Left hindlimb (tissue), 1 donor: Measurements from ENCODE around the gene POLA1.

Source experiments
- DNase-seq: peaks from one replicate; pipeline ENCODE4 v3.0.0-alpha.2; 2018

POLA1 gene

DNA sequence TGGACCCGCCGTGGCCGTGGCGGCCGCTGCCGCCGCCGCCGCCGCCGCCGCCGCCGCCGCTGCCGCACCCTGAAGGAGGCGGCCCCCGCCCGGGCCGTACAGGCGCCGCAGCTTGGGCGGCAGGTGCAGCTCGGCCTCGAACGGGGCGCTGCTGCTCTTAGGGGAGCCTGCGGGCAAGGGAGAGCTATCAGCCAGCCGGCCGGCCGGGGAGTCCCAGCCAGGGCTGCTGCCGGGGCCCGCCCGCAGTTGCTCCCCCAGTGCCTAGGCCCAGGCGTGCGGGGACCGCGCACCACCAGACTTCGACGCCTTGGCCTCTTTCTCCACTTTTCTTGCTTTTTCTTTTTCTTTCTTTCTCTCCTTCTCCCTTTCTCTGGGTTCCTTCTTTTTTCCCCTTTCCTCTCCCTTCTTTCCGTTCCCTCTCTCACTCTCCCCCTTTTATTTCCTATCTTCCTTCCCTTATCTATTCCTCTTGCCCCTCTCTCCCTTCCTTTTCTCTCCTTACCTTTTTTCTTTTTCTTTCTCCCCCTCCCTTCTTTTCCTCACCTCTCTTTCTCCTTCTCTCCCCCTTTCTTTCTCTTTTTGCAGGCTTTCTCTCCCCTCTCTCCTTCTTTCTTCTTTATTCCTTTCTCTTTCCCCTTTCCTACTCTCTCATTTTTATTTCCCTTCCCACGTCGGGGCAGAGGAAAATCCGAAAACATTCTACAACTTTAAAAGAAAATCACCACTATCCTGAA lies 320.1 kb downstream of the POLA1 start:
- DNase-seq: no peak

DNA sequence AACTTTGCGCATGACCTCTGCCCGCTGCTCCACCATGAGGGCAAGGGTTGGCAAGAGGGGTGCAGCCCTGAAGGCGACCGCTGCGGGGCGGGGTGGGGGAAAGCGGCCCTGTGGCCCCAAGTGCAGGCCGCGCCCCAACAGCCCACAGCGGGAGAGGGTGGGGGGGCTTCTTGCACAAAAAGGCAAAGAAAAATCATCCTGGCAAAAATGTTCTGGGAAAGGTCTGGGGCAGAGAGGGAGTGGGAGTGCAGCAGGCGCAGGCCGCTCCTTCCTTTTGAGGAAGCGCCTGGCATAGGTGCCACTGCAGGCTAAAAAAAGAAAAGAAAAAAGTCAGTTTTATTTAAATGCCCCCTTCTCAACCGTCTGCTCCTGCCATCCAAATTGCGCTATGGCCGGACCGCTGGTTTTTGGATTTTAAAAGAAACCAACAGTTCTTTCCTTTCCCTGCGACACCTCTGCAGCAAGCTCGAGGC lies 320.7 kb downstream of the POLA1 start:
- no peak for DNase-seq

DNA sequence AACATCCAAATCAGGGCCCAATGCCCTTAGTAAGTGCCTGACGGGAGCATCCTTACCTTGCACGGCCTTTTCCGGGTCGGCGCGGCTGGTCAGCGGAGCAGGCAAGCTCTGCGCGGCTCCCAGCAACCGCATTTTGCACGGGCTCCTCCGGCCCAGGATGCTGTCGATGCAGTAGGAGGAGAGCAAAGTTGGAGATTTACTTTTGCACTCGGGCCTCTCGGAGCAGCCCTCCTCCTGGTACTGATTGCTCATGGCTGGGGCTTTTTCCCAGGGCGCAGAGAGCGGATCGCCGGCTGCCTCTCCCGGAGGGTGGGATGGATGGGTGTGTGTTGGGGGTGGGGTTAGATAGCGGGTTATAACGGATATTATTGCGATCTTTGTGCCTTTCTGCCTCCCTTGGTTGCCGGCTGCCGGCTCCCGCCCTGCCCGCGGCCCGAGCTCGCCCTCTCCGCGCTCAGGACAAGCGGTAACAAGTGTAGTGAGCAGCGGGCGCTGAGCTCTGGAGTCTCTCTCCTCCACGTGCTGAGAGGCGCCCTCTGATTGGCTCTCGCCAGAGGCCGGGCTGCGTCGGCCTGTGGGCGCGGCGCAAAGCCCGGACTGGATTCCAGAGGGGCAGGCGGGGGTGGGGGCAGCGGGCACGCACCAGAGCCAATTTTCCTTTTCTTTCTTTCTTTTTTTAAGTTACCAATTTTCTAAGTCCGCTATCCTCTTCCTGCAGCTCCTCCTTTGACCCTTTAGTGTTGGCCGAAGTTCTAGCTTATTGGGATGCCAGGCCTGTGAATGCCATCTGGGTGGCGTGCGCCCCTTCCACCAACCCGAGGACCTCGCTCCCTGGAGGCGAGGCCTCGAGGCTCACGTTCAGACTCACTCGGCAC lies 322.0 kb downstream of the POLA1 start, which contains the start of gene ARX:
ARX (minus strand) TSS at position 480 of the 875 bp plus-strand sequence; CDS start at position 252, 228 bp downstream.
- DNase-seq: peak; percentile 71

DNA sequence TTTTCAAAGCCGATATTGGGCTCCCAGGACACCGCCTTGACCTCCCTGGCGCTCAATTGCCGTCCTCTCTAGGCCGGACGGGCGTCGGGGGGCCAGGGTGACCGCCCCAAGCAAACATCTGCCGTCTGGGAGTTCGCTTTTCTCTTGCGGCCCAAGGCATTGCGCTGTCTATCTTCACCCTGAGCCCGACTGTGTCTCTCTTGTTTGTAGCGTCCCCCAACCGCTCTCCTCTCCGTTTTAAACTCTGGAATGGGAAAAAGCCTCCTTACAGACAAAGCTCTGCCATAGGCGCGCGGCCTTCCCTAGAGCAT lies 322.6 kb downstream of the POLA1 start:
- DNase-seq: no peak

DNA sequence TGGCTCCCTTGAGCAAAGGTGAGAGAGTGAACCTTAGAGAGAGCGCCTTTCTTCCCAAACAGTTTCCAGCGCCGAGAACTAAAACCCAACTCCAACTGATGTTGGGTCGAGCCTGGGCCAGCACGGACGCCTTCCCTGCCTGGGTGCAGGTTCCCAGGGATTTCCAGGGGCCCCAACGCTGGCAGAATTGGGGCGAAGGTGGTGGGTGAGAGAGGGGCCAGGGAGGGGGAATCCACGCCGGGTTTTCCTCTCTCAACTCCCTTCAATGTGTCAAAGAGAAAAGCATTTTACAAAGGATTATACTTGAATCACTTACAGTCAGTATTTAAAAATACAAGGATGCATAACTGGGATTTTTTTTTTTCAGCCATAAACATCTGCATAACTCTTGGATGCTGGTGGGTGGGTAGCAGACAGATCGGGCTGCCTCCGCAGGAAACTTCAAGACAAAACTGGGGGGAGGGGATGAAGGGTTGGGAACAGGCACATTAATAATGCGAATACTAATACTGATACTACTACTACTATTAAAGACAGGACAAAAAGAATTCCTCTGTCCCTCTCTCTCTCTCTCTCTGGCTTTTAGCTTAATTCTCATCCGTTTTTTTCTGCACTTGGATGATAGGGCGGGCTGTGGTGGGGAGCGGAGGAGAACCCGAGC lies 323.4 kb downstream of the POLA1 start:
- no peak for DNase-seq

DNA sequence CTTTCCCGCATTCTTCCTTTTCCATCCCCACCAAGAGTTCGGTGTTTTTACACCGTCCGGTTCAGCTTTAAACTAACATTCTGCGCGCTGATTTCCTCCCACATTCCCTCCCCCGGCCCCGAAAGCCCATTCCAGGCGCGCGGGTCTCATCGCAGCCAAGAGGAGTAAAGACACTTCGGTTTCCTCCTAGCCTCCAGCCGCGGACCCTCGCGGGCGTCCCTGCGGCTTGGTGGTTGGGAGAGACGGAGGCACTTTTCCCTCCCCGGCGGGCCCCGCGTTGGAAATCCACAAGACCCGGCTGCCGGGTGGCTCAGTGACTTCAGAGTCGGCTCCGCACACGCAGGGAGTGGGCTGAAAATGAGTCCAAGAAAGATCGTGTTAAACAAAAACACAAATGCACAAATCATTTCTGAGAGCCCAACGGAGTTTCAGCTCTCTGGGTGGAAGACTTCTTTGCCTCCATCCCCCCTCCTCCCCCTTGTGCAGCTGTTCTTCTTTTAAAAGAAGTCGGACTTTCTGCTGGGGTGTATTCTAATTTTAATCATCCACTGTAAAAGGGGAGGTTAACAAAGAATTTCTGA lies 324.0 kb downstream of the POLA1 start:
- DNase-seq: no peak

DNA sequence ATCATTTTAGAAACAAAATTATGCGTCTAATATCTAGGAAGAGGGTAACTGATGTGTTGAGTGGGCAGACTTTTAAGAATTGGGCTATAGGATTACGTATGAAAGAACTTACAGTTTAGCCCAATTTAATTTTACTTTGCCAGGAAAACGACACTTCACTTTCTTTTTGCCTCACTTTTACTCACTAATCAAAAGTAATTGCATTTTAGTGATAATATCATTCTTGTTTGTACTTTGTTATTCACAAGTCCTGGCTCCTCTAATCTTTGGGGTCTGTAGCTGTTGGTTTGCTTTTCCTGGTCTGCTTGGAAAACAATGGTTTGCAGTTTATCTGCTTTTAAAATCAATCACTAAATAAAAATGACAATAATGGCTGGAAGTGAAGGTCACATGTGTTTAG lies 325.0 kb downstream of the POLA1 start:
- no peak for DNase-seq

DNA sequence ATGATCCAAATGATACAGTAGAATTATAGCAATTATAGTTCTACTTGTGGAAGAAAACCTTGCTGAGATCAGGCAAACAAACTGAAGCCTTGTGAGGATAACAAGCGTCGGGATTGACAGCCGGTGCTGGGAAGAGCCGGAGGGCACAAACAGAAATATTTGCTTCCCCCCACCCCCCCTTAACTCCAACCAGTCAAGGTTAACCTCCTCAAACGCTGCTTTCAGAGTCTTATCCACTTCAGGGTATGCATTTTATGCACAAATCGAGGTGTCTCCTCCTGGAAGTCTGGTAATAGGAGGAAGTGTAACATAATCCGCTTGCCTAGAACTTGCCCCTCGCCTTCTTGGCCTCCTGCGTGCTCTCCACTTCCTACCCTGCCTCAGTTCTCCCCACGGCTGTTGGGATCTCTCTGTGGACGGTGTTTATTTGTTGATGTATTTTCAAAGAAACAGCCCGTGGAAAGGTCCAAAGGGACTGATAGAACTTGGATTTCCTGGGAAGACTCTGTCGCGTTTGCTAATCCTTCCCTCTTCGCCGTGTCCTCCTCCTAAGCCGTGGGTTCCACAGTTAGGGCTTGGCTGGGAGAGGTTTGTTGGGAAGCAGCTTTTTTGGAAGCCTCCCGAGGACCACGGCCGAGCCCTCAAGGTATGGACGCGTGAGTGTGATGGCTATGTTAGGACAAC lies 326.1 kb downstream of the POLA1 start:
- DNase-seq: no peak

DNA sequence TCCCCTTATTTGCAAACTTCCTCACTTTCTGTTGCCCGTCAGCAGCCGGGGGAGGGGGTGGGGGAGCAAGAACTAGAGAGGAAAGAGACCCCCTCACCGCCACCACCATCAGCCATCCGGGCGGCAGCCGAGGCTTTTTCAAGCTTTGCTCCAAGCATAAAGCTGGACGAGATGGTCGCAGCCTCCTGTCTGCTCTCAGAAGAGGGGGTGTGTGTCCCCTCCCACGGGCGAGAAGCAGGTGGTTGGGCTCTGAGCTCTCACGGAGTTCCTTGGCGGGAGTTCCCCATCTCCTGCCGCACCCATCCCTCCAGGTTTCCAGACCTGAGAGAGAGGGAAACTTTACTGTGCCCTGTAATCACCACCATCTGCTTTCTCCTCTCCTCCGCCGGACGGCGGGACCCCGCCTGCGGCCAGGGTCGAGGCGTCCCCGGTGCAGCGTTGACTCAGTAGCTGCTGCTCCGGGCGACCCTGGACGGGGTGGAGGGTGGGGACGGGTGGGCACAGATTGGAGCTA lies 326.7 kb downstream of the POLA1 start:
- no peak for DNase-seq

DNA sequence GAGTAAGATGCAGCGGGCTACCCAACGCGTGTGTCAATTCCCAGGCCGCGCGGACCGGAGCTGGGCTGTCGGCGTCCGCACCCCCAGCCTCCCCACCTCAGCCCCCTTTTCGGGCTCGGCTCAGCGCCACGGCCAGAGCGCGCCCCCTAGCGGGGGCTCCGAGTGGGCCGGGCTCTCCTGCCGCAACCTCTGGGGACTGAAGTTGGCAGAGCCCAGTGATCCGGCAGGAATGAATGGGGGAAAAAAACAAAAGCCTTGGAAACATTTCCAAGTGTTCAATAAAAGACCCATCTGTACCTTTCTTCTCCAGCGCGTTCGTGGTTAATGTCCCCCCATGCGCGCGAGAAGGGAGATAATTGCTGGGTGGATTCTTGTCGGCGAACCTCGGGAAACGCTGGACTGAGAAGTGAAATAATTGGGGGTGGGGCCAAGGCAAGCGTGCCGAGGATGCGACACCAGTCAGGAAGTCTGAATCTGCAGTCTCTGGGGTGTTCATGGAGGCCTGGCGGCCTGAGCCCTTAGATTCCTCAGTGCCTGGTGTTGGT lies 327.3 kb downstream of the POLA1 start:
- no peak for DNase-seq

DNA sequence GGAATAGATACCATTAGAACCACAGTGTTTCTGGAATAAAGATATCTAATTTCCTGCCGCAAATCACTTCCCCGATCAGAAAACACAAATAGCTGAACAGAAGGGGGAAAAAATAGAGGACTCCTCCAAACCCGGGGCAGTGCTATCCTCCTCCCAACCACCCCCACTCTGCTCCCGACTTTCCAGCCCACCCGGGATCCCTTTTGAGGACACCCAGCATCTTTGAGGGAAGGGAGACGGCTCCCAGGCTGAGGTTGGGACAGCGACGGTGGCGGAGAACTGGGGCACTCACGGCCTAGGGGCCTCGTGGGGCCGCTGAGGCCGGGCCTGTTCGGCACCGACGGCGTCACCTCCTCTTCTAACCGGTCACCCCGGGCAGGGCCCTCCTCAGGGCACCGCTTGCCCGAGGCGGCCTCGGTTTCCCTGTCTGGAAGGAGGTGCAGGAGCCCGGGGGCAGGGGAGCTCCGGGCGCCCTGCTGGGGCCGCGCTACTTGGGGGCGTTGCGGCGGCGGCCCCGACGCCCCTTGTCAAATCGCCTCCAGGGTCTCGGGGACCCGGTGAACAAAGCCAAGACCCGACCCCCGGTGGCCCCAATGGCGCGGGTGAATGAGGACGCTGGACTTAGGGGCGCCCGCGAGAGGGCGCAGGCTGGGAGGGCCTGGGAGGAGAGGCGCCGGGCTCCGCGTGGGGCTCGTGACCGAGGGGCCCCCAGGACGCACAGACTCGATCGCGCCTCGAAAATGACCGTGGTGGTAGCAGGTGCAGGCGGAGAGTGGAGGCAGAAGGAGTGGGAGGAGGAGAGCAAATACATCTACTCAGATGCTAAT lies 329.0 kb downstream of the POLA1 start:
- no peak for DNase-seq

DNA sequence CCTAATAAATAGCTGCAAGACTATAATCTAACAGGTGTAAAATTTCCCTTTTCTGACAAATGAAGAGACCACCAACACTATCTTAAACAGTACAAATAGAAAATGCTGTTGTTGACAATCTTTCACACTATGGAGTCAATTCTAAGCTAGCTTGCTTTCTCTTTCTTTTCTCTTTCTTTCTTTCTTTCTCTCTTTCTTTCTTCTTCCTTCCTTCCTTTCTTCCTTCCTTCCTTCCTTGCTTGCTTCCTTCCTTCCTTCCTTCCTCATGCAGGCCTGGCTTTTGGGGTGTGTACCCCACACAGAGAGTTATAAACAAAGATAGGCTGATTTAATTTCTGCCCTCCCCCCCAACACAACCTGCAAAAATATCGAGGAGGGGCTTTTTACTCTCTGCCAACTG lies 330.2 kb downstream of the POLA1 start:
- DNase-seq: no peak

DNA sequence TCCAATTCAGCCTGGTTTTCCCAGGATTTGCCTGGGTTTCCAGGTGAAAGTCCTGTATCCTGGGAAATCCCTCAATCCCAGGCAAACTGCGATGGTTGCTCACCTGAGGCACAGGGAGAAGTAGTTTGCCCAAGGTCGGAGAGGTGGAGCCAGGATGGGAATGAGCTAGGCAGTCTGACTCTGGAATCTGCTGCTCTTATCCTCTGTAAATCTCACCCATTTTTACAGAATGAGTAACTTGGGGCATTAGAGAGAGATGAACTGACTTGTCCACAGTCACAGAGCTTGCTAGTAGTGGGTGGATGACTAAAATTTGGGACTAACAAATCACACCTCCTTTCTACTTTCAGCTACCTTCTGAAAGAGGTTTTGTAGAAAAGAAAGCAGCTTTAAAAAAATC lies 331.9 kb downstream of the POLA1 start:
- DNase-seq: no peak

DNA sequence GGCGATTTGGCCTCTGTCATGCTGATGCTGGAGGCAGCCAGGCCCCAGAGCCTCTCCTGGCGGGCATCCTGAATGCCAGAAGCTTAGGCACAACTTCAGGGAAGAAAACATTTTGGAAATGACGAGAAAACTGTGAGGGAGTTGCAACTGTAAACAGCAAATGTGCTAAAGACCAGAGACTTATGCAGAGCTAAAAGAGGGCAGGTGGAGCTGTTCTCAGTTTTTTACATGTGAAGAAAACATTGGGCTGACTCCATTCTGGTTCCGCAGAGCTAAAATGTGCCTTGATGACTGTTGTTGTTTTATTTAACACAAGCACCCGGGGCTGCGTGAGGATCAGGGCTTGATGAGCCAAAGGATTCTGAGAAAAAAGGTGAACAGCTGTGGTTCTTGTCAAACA lies 332.9 kb downstream of the POLA1 start:
- DNase-seq: no peak

DNA sequence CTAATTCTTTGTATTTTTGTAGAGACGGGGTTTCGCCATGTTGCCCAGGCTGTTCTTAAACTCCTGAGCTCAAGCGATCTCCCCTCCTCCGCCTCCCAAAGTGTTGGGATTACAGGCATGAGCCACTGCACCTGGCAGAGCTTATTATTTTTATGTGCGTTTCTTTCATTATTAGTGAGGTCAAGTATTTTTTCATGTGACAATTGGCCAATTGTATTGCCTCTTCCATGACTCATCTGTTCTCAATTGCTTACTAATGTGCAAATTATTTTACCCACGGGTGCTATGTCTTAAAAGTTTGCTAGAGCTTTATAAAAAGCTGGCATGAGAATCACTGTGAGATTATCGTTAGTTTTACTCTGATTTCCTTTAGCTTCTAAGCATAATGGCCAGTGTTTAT lies 335.0 kb downstream of the POLA1 start:
- DNase-seq: no peak

DNA sequence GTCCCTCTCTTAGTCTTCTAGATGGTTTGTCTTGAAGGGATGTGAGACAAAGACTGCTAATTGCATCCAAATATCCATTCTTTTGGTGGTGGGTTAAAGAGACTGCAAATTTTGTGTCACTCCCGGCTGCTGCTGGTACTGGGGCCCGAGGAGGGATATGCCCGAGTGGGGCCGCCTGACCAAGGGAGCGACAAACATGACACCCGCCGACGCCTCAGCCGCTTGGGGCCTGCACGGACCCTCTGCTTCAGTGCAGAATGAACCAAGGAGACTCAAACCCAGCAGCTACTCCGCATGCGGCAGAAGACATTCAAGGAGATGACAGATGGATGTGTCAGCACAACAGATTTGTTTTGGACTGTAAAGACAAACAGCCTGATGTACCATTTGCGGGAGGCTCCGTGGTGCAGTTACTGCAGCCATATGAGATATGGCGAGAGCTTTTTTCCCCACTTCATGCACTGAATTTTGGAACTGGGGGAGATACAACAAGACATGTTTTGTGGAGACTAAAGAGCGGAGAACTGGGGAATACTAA lies 335.6 kb downstream of the POLA1 start:
- no peak for DNase-seq

DNA sequence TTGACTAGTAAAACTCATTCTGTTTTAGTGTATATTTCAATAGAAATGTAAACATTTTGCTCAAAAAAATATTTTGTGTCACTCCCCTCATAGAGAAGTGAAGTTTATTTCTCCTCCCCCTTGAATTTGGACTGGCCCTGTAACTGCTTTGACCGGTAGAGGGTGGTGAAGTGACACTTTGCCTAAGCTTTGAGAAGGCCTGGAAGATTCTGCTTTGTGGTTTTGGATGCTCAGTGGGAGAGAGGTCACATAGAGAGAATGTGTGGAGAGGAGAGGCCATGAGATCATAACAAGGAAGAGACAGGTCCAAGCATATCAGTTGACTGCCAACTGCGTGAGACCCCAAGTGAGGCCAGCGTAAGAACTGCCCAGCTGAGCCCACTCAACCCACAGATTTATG lies 341.2 kb downstream of the POLA1 start:
- DNase-seq: no peak

DNA sequence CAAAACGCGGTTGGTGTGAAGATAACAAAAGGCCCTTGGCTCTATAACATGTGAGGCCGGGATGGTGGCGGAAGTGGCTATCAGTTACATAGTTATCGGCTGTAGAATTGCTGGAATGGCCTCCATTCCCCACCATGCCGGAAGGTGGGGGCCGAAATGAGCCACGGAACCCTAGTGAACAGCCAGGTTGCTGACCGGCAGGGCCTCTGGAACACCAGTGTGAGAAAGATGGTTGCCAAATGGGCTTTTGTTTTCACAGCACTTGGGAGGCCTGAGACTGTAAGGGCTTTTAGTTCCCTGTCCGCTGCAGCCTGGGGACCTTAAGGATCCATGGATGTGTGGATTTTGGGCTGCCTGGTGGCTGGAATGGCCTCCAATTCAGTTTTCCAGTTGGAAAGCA lies 345.3 kb downstream of the POLA1 start:
- DNase-seq: no peak

DNA sequence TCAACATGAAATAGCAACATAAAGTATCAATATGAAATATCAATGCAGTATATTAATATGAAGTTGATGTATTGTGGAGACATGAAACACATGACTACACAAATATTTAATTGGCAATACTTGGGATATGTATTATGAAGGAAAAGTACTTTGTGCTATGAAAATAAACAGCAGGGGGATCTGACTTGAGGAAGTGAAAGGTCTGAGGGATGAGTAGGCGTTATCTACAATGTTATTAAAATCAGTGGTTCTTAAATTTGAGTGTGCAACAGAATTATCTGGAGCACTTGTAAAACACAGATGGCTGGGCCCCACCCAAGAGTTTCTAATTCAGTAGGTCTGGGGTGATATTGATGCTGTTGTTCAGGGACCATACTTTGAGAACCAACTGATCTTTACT lies 349.5 kb downstream of the POLA1 start:
- DNase-seq: no peak
